Iris pigment epithelial cell (primary cell): ENCODE measurements around the gene PARD3.

ENCODE experiments used
- DNase-seq: peaks from one replicate; pipeline ENCODE4 v3.0.0-alpha.2; 2011; ENCODE audit warnings: low read depth

PARD3 gene

DNA sequence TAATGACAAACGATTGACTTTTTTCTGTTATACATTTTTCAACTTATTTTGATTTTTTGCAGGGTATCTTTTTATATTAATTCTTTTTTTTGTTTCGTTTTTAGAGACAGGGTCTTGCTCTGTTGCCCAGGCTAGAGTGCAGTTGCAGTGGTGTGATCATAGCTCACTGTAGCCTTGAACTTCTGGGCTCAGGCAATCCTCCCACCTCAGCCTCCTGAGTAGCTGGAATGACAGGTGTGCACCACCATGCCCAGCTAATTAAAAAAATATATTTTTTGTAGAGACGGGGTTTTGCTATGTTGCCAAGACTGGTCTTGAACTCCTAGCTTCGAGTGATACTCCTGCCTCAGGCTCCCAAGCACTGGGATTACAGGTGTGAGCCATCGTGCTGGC, 601.3 kb downstream of the PARD3 start:
- DNase-seq, result no peak

DNA sequence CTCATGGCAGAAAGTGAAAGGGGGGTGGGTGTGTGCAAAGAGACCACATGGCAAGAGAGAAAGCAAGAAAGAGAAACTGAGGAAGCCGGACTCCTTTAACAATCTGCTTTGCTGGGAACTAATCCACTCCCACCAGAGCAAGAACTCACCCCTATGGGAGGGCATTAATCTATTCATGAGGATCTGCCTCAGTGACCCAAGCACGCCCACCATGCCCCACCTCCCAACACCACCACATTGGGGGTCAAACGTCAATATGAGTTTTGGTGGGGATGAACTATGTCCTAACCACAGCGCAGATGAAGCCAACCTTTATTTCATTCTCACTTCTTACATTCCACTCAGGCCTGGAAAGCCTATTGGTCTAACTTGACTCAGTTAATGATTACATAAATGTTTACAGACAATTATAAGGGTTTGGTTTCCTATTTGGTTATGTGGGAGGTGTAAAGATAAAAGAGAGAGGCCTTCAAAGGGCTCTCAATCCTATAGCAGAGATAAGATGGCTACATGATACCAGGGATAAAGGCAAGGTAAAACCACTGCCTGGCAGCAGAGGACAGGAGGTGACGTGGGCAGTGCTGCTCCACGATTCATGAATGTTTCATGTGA, 601.8 kb downstream of the PARD3 start:
- no peak for DNase-seq

DNA sequence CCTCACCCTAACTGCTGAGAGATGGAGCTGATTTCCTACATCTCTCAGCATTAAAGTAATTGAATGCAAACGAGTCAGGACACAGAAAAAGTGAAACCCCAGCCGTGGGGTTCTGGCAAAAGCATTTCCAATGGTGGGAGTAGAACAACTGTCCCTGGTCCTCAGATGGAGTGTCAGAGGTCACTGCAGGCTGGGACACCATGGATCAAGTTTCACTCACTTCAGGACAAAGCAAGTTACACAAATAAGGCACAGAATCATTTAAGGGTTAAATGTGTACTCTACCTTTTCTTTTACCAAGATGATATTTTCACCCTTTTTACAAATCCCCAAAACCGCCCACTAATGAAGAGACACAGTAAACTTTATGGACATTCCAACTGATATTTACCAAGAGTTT, 607.8 kb downstream of the PARD3 start:
- DNase-seq, result no peak

DNA sequence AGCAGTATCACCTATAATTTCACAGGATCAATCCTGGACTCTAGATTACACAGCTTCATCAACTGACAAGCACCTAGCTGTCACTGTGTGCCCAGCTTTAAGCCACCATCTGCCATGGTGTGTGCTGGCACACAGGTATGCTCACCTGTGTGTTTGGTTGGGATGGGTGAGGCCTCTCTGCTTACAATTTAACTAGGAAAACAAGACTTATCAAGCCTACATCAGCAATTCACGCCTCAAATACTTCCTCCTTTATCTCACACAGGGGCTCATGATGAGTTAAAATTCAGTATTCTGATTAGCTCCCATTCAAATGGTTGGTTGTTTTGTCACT, 608.2 kb downstream of the PARD3 start:
- no peak for DNase-seq

DNA sequence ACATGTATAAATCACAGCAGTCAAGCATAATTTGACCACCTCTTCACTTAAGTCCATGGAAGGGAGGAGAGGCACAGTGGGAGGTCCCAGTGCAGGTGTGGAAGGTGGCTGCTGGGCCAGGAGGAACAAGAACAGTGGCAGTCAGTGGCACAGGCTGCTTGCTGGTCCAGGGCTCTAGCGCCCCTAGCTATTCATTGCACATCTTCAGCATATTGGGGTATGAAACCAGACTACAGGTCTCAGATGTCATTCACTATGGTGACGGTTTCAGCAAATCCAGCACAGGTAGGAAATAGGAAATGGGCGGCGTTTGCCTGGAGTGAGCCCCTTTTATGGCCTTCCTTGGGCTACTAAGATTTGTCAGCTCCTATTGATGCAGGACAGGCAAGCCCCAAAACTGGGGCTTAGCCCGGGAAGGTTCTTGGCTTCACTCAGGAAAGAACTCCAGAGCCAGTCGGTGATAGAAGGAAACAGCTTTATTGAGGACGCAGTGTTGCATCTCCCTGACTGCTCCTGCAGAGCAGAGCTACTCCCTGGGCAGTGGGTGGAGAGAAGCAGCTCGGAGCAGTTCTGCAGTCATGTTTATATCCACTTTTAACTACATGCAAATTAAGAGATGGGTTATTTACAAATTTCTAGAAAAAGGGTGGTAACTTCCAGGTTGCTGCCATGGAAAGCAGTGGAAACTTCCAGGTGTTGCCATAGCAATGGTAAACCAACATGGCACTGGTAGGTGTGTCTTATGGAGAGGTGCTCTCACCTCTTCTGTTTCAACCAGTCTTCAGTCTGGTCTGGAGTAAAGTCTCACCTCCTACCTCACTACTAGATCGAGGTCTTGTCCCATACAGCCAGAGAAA, 608.8 kb downstream of the PARD3 start:
- no peak for DNase-seq

DNA sequence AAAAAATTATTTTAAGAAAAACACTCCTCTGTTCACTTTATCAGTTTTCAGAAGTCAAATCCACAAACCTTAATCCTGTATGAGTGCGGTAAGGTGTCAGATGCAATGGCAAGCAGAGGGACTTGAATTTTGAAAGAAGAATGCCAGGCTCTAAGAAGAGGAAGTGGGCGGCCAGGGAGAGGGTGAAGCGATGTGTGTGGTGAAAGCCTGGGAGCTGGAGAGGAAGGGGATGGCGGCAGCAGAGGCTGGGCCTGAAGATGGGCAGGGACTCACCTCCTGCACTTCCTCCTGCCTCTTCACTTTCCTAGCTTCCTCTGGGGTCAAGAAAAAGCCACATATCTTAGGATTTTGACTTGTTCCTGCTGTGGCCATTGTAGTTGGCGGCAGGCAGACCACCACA, 609.6 kb downstream of the PARD3 start:
- DNase-seq, result no peak

DNA sequence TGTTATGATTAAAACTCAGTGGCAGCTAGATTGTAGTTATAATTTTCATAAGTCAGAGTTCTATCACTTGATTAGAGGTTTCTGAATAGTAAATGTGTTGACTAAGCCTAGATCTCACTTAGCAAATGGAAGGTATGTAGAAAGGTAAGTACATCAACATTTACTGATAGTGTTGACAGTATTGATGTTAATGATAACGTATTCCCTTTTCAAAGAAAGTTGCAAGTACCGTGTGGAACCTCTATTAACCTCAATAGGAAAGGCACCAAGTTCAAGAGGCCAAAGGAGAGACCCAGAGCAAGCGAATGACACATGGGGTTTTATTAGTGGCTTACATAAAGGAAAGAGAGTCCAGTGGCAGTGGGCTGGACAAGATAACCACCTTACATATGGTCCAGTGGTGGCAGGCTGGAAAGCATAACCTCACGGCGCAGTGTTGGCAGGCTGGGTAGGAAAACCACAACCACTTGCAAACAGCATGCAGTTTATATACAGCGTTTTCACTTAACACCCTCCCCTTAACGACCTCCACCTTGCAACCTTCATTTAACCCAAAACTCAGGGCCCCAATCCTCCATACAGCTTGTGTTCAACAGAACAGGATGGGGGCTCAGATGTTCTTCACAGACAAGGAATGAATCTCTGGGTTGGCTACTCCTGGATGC, 611.0 kb downstream of the PARD3 start:
- DNase-seq, result no peak

DNA sequence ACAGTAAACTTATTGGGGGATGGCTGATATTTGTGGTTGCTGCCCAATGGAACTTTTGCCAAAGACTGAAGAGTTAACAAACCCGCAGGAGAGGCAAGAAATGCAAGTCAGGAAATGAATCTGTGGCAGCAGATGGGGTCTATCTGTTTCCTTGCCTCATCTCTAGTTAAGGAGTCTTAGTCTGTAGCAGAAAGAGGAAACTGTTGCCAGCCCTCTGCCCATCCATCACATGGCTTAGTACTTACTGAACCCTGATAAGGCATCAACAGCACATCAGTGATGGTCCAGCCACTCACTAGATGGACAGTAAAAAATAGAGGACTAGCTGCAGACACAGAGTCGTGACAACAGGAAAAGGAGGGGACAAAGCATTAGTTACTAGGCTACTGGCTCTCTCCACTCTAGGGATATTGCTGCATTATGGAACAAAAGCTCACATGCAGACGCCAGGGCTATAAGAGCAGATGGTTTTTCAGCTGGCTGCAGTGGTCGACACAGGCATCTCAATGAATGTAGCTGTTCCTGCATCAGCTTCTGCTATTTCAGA, 614.7 kb downstream of the PARD3 start:
- DNase-seq, result no peak

DNA sequence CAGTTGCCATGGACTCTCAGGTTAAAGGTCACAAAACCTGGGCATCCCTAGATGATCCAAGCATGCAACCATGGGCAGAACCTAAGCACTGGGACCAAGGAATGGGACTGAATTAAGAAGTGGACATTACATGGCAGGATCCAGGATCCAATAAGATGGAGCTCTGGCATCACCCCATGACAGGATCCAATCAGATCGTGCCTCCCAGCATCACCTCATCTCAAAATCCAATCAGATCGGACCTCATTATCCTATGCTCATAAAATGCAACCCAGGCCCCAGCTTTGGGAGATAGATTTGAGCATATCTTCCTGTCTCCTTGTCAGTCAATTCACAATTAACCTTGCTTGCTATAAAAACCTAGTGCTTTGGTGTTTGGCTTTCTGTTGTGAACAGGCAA, 616.1 kb downstream of the PARD3 start:
- no peak for DNase-seq

DNA sequence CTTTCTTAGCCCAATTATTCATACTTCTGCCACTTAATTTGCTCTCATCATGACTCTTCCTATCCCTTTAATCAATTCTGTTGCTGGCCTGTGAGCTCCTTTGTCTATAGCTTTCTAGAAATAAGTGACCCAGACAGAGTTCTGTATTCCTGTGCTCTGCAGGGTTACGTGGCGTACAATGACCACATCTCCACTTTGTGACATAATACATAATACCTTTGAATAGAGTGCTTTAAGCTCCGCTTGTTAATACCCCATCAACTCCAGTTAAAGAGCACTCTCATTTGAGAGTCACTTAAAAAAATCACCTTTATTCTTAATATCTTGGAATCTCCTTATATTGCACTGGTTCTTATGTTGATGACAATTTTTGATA, 619.0 kb downstream of the PARD3 start:
- DNase-seq, result no peak

DNA sequence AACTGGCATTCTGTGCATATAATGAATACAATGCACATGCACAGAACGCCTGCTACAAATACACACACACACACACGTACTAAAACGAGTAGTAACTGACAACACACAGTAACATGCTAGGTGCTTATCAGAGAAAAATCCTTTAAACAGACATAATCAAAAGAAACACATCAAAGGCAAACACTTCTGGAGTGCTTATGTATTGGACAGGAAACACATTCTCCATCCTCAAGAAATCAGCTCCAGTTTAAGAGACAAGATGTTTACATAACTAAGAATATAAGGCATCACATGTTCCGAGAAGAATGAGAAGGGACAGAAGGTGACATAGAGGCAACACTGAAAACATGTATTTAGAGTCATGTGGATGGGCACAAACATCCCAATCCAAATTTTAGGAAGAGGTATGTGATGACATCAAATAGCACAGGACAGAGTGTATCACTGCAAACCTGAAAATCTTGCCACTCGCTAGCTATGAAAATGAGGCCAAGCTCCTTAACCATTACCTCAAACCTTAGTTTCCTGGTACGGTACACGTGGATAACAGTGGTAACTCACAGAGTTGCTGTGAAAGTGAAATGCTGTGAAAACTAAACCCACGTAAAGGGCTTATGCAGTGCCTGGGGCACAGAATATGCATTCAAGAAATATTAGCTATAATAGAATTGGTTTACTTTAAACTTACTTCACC, 619.6 kb downstream of the PARD3 start:
- DNase-seq, result no peak

DNA sequence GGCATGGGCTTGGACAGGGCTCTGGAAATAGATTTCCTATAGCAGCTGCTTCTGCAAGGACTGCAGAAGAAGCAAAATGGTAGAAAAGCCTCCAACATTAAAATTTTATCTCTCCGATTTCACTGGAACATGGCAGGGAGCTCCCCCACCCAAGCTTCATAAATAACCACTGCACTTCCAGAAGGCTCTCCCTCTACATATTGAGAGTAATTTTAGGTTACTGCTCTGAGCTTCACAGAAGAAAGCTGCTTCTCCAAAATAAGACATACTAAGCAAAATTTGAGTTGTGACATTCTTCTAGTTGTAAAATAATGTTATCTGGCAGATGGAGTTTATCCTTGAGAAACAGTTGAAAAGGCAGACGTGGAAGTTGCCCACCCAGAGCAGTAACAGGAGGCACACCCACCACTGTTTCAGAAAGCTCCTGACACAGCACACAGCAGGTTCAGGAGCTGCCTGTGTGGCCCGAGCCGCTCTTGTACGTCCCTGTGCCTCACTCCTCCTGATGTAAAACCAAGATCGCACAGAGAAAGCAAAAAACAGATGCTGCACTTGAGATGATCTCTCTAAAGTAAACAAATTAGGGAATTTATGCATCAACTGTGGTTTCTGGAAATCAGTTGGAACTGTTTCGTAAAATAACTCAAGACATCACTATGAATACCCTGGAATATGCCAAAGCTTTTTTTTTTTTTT, 621.0 kb downstream of the PARD3 start:
- DNase-seq, result peak; percentile 78

DNA sequence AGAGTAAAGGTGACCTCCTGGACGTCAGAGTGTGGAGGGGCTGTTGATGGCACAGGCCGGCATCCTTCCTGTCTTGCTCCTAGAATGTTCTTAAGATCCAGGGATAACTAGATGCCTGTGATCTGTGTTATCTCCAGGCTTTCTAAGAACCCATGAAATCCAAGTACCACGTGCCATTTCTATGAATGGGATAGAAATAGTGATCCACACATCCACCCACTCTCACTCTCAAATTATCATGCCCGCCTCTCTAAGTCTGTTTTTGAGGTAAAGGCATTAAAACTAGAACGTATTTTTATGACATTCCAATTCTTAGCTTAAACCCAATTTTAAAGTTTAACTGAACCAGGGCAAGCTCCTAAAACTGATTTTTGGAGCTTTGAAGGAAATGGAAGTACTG, 622.5 kb downstream of the PARD3 start:
- no peak for DNase-seq

DNA sequence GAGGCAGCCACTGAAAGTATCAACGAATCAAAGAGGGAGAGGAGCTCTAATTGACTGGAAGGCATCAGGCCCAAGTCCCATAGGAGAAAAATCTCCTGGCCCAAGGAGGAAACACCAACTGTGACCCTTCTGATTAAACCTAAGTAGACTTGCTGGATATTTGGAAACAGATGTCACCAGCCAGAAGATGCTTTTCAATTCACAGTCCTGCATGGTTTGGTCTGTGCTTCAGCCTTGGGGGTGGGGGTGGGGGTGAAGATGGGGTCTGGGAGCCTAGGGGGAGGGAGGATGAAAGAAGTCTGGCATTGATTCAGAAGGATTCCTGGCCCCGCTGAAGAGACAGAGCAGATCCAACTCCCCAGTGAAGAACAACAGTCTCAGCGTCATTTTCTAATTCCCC, 623.7 kb downstream of the PARD3 start:
- no peak for DNase-seq

DNA sequence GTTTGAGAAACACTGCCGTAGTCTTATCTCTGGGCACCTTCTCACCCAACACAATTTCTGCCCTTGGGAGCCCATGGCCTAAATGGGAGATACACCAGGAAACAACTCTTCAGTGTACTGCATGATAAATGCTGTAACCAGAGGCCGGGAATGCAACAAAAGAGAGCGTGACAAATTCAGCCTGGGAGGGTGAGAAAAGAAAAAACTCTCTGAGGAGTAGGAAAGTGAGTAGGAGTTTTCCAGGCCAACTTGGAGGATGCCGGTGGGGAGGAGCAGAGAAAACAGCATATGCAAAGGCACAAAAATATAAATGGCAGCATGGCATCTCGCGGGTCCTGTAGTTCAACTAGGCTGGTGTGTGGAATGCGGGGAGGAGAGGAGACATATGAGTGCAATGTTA, 624.5 kb downstream of the PARD3 start:
- DNase-seq, result no peak

DNA sequence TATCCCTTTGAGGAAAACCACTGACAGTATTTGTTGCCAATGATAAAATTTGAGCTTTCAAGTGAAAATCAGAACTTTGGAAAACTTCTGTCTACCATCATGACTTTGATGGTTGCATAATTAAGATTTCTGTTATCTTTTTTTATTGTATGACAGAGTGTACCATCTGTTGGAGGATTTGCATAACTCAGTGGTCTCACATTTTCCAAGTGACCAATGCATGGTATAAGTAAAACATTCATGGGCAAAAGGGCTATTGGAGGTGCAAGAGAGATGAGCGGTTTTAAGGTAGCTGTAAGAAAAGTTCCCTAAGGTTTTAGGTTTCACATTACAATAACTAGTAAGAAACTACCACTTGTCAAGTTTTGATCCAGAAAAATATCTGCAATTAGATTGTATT, 625.3 kb downstream of the PARD3 start:
- no peak for DNase-seq

DNA sequence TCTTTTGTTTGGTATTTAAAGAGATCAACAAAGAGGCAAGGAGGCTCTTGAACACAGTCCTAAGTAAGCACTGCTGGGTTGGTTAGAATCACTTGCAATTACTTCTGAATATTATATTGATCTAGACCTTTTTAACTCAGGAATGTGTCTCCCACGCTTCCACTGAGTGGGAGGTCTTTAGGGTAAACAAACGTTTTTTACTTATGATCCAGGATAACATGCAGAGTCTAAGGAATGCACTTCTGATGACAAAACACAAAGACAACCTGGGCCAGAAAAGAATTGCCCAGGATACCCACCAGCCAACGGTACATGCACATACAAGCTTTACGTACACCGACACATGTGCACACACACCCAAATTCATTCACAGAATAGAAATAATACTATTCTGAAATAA, 626.9 kb downstream of the PARD3 start:
- no peak for DNase-seq

DNA sequence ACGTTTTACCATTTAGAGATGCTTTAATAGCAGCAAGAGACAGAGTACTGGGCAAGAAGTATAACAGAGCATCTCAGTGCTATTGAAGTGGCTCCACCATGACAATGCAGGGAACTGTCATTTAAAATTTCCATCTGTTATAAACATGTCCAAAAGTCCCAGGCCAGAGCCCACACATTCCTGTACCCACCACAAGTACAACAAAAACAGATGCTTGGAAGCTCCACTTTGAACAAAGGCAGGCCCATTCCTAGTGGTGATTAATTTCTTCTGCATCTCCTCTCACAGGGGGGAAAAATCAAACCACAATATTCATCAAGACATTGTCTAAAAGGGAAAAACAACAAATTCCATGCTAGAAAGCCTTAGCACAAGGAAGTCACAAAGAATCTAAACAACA, 627.9 kb downstream of the PARD3 start:
- peak; percentile 28 for DNase-seq

DNA sequence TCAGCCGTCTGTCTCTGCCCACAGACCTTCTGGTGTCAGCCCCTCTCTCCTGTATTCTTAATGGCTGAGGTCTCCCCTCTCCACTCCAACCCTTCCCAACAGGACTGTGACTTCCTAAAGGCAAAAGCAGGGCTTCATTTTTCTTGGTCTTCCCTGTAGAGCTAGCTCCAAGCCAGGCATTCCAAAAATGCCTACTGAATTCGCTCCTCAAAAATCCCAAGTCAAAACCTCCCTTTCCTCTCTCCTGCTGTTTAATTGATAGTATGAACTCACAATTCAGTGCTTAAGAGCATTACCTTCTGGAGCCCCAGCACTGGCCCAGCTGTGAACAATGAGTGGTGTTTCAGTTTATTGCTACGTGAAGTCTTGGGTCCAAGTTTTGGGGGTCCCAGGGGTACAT, 628.4 kb downstream of the PARD3 start:
- DNase-seq, result no peak

DNA sequence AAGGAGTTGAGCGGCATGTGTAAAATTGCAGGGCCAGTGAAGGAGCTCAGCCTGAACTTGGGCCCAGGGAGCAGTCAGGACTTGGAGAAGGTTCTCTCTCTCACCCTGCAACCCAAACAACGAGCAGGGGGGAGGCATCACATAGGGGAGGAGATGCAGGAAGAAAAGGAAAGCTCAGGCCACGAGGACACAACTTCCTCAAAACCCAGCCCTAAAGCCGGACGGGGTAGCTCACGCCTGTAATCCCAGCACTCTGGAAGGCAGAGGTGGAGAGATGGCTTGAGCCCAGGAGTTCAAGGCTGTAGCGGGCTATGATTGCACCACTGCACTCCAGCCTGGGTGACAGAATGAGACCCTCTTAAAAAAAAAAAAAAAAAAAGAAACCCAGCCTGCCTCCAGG, 629.1 kb downstream of the PARD3 start:
- DNase-seq, result no peak

DNA sequence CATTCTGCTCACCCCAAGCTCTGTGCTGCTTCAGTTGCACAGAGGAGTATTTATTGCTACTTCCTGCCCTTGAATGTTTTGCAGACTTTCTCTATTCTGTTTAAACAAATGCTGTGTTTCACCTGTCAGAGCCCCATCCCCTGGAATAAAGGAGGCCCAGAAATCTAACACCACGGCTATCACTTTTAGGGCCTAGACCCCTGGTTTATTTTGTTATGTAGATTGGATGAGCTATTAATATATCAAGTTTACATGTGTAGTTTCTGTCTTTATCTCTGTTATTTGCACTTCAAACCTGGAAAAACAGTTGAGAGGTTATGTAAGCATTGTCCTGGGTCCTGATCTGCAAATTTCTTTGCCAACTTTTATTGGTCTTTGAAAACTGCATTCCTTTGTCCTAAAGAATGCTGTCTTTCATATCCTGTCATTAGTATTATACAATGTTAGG, 630.1 kb downstream of the PARD3 start:
- DNase-seq, result no peak

DNA sequence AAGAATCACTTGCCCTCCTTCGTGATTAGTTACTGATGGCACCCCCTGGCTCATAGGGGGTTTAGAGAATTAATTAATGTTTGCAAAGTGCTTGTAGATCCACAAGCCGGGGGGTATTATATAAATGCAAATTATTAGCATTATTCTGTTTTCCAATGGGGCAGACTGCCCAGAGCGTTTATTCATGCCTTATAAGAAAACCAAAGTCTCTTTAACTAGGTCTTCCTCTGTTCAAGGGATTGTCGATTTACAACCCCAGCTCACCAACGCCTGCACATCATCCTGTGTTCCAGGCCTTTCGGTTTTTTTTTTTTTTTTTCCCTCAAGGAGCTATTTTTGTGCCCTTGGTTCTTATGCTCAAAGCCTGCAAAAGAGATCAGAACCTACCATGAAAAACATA, 630.7 kb downstream of the PARD3 start:
- no peak for DNase-seq
